ENCODE results near the gene TMEM11. TPM values are rescaled to one million over a fixed set of nuclear protein-coding genes. Genes with fewer than 3 reads are reported as not detected.

TMEM11 gene
- total RNA-seq, 1 donor from 2014 or later, result 34.7 TPM

GRCh38 chr17:21174186-21174585 lies 39.8 kb downstream of the TMEM11 start:
- Mint-ChIP-seq H3K4me3 (no peak overlapping the region), H3K27ac (no peak overlapping the region), H3K27me3 (no peaks in the 10 kb centered on the region), H3K9me3 (no peaks in the 10 kb centered on the region), H3K36me3 (ENCODE audit: low read depth) (peaks cover 3% of the 10 kb centered on the region), H3K4me1 (peaks cover 13% of the 10 kb centered on the region)
- no peak for DNase-seq
- intact Hi-C loops (cut with micrococcal nuclease), result no loop called here

GRCh38 chr17:21173543-21173942 lies 40.4 kb downstream of the TMEM11 start:
- intact Hi-C loops (cut with micrococcal nuclease), result no loop called here
- H3K4me1 Mint-ChIP-seq, result peaks cover 13% of the 10 kb centered on the region
- H3K4me3 Mint-ChIP-seq, result no peak overlapping the region
- peaks cover 5% of the 10 kb centered on the region for H3K36me3 Mint-ChIP-seq (ENCODE audit: low read depth)
- DNase-seq, result no peak
- no peaks in the 10 kb centered on the region for H3K9me3 Mint-ChIP-seq
- H3K27me3 Mint-ChIP-seq, result no peaks in the 10 kb centered on the region
- no peak overlapping the region for H3K27ac Mint-ChIP-seq

GRCh38 chr17:21172846-21173245 lies 41.1 kb downstream of the TMEM11 start:
- H3K4me3 Mint-ChIP-seq, result no peak overlapping the region
- peaks cover 5% of the 10 kb centered on the region for H3K36me3 Mint-ChIP-seq (ENCODE audit: low read depth)
- intact Hi-C loops (cut with micrococcal nuclease), result no loop called here
- H3K27ac Mint-ChIP-seq, result no peak overlapping the region
- no peaks in the 10 kb centered on the region for H3K9me3 Mint-ChIP-seq
- H3K27me3 Mint-ChIP-seq, result no peaks in the 10 kb centered on the region
- no peak for DNase-seq
- peaks cover 13% of the 10 kb centered on the region for H3K4me1 Mint-ChIP-seq

GRCh38 chr17:21171970-21172510 lies 41.9 kb downstream of the TMEM11 start:
- H3K27ac Mint-ChIP-seq, result peak overlapping the region; percentile 43
- DNase-seq, result no peak
- peaks cover 5% of the 10 kb centered on the region for H3K36me3 Mint-ChIP-seq (ENCODE audit: low read depth)
- H3K27me3 Mint-ChIP-seq, result no peaks in the 10 kb centered on the region
- H3K4me3 Mint-ChIP-seq, result no peak overlapping the region
- intact Hi-C loops (cut with micrococcal nuclease), result no loop called here
- H3K4me1 Mint-ChIP-seq, result peaks cover 14% of the 10 kb centered on the region
- no peaks in the 10 kb centered on the region for H3K9me3 Mint-ChIP-seq

- Mint-ChIP-seq H3K27me3 (no peaks in the 10 kb centered on the region), H3K9me3 (no peaks in the 10 kb centered on the region), H3K4me3 (no peak overlapping the region), H3K4me1 (peaks cover 14% of the 10 kb centered on the region), H3K36me3 (ENCODE audit: low read depth) (peaks cover 5% of the 10 kb centered on the region), H3K27ac (peak overlapping the region; percentile 61)
- DNase-seq, result no peak
- intact Hi-C loops (cut with micrococcal nuclease), result no loop called here
These were observed 42.5 kb downstream of the TMEM11 start for GRCh38 chr17:21171309-21171922.

- intact Hi-C loops (cut with micrococcal nuclease), result no loop called here
- no peaks in the 10 kb centered on the region for H3K9me3 Mint-ChIP-seq
- DNase-seq, result no peak
- peaks cover 14% of the 10 kb centered on the region for H3K4me1 Mint-ChIP-seq
- H3K27me3 Mint-ChIP-seq, result no peaks in the 10 kb centered on the region
- H3K4me3 Mint-ChIP-seq, result no peak overlapping the region
- H3K36me3 Mint-ChIP-seq (ENCODE audit: low read depth), result peaks cover 5% of the 10 kb centered on the region
- no peak overlapping the region for H3K27ac Mint-ChIP-seq
These were observed 43.2 kb downstream of the TMEM11 start for GRCh38 chr17:21170809-21171208.

GRCh38 chr17:21169496-21169895 lies 44.5 kb downstream of the TMEM11 start:
- Mint-ChIP-seq H3K4me3 (no peak overlapping the region), H3K27me3 (no peaks in the 10 kb centered on the region), H3K36me3 (ENCODE audit: low read depth) (peaks cover 5% of the 10 kb centered on the region), H3K27ac (no peak overlapping the region), H3K9me3 (no peaks in the 10 kb centered on the region), H3K4me1 (peaks cover 14% of the 10 kb centered on the region)
- intact Hi-C loops (cut with micrococcal nuclease), result no loop called here
- DNase-seq, result no peak

GRCh38 chr17:21168555-21168865 lies 45.5 kb downstream of the TMEM11 start:
- no peak for DNase-seq
- no peaks in the 10 kb centered on the region for H3K9me3 Mint-ChIP-seq
- peaks cover 14% of the 10 kb centered on the region for H3K4me1 Mint-ChIP-seq
- no peak overlapping the region for H3K4me3 Mint-ChIP-seq
- intact Hi-C loops (cut with micrococcal nuclease), result no loop called here
- no peak overlapping the region for H3K27ac Mint-ChIP-seq
- no peaks in the 10 kb centered on the region for H3K27me3 Mint-ChIP-seq
- peaks cover 5% of the 10 kb centered on the region for H3K36me3 Mint-ChIP-seq (ENCODE audit: low read depth)

GRCh38 chr17:21167303-21167702 lies 46.7 kb downstream of the TMEM11 start:
- DNase-seq, result no peak
- H3K9me3 Mint-ChIP-seq, result no peaks in the 10 kb centered on the region
- H3K27me3 Mint-ChIP-seq, result no peaks in the 10 kb centered on the region
- peaks cover 14% of the 10 kb centered on the region for H3K4me1 Mint-ChIP-seq
- intact Hi-C loops (cut with micrococcal nuclease), result no loop called here
- no peak overlapping the region for H3K4me3 Mint-ChIP-seq
- H3K27ac Mint-ChIP-seq, result no peak overlapping the region
- peaks cover 2% of the 10 kb centered on the region for H3K36me3 Mint-ChIP-seq (ENCODE audit: low read depth)

- Mint-ChIP-seq H3K27me3 (no peaks in the 10 kb centered on the region), H3K4me1 (peaks cover 12% of the 10 kb centered on the region), H3K4me3 (no peak overlapping the region), H3K9me3 (no peaks in the 10 kb centered on the region), H3K36me3 (ENCODE audit: low read depth) (peaks cover 2% of the 10 kb centered on the region), H3K27ac (no peak overlapping the region)
- intact Hi-C loops (cut with micrococcal nuclease), result no loop called here
- DNase-seq, result no peak
These were observed 47.3 kb downstream of the TMEM11 start for GRCh38 chr17:21166595-21167210.

GRCh38 chr17:21165922-21166594 lies 47.9 kb downstream of the TMEM11 start:
- Mint-ChIP-seq H3K36me3 (ENCODE audit: low read depth) (peaks cover 2% of the 10 kb centered on the region), H3K4me3 (no peak overlapping the region), H3K4me1 (peaks cover 7% of the 10 kb centered on the region), H3K27me3 (no peaks in the 10 kb centered on the region), H3K9me3 (no peaks in the 10 kb centered on the region), H3K27ac (no peak overlapping the region)
- intact Hi-C loops (cut with micrococcal nuclease), result no loop called here
- DNase-seq, result no peak

- DNase-seq, result no peak
- H3K4me3 Mint-ChIP-seq, result no peak overlapping the region
- intact Hi-C loops (cut with micrococcal nuclease), result no loop called here
- peaks cover 2% of the 10 kb centered on the region for H3K4me1 Mint-ChIP-seq
- peaks cover 2% of the 10 kb centered on the region for H3K36me3 Mint-ChIP-seq (ENCODE audit: low read depth)
- no peaks in the 10 kb centered on the region for H3K27me3 Mint-ChIP-seq
- H3K27ac Mint-ChIP-seq, result no peak overlapping the region
- no peaks in the 10 kb centered on the region for H3K9me3 Mint-ChIP-seq
These were observed 49.3 kb downstream of the TMEM11 start for GRCh38 chr17:21164620-21165019.

- Mint-ChIP-seq H3K4me3 (no peak overlapping the region), H3K27ac (no peak overlapping the region), H3K9me3 (no peaks in the 10 kb centered on the region), H3K4me1 (peaks cover 2% of the 10 kb centered on the region), H3K27me3 (no peaks in the 10 kb centered on the region), H3K36me3 (ENCODE audit: low read depth) (peaks cover 2% of the 10 kb centered on the region)
- no peak for DNase-seq
- intact Hi-C loops (cut with micrococcal nuclease), result no loop called here
These were observed 49.7 kb downstream of the TMEM11 start for GRCh38 chr17:21164216-21164615.

GRCh38 chr17:21163101-21163500 lies 50.9 kb downstream of the TMEM11 start:
- no peak for DNase-seq
- Mint-ChIP-seq H3K4me1 (peaks cover 5% of the 10 kb centered on the region), H3K27ac (no peak overlapping the region), H3K36me3 (ENCODE audit: low read depth) (no peaks in the 10 kb centered on the region), H3K4me3 (no peak overlapping the region), H3K27me3 (no peaks in the 10 kb centered on the region), H3K9me3 (no peaks in the 10 kb centered on the region)
- intact Hi-C loops (cut with micrococcal nuclease), result no loop called here

Measured in activated CD4-positive, alpha-beta T cell treated with anti-CD3 and anti-CD28 coated beads, Interleukin-2, amount 10 ng/mL, durations not matched to agents 24 days and 14 days (primary cell).